ENCODE data around the gene OBP2B. TPM values are rescaled to one million over a fixed set of nuclear protein-coding genes. Genes with fewer than 3 reads are reported as not detected.
"Not testable (repeated sequence)": the region's sequence is repeated elsewhere in the genome, so short reads cannot be mapped to it uniquely, and the experiment has no call there.

Gene OBP2B
- total RNA-seq, 1 donor from 2014 or later = not detected

DNA sequence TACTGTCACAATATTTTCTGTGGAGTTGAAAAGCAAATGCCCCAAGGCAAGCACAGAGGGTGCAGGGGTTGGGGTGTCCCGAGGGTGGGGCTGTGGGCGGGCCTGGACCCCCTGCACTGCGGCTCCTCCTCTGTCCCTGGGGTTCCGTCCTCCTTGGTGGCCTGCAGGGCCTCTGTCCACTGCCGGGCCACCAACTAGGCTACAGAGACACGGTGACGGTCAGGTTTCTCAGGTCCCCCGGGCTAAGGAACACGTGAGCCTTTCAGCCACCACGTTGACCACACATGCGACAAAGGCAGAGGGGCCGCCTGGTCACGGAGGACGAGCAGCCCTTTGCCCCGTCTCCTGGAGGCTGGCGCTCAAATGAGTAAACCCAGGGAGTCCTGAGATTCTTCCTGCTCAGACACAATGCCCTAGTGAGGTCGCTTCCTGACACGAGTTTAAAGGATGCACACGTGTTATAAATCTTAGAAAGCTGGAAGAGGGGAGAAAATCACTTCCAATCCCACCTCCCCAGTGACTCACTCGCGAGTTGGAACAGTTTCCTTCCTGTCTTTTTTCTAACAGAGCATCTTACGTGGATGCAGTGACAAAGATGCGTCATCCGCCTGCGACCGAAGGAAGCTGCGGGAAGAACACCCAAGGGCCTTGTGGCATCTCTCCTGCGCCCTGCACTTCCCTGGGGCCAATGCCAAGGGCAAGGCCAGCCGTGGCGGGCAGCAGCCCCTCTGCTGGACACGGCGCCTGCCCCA, 24.8 kb upstream of the OBP2B start:
- Mint-ChIP-seq H3K27ac (no peak overlapping the region), H3K36me3 (no peaks in the 10 kb centered on the region), H3K27me3 (no peaks in the 10 kb centered on the region), H3K9me3 (no peaks in the 10 kb centered on the region), H3K4me1 (ENCODE audit: unreplicated experiment) (peaks cover 15% of the 10 kb centered on the region), H3K4me3 (no peak overlapping the region)
- TF ChIP-seq, protein P1, sequence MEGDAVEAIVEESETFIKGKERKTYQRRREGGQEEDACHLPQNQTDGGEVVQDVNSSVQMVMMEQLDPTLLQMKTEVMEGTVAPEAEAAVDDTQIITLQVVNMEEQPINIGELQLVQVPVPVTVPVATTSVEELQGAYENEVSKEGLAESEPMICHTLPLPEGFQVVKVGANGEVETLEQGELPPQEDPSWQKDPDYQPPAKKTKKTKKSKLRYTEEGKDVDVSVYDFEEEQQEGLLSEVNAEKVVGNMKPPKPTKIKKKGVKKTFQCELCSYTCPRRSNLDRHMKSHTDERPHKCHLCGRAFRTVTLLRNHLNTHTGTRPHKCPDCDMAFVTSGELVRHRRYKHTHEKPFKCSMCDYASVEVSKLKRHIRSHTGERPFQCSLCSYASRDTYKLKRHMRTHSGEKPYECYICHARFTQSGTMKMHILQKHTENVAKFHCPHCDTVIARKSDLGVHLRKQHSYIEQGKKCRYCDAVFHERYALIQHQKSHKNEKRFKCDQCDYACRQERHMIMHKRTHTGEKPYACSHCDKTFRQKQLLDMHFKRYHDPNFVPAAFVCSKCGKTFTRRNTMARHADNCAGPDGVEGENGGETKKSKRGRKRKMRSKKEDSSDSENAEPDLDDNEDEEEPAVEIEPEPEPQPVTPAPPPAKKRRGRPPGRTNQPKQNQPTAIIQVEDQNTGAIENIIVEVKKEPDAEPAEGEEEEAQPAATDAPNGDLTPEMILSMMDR (conservative IDR thresholded peaks at IDR 0.05) = no peak
- DNase-seq (ENCODE audit: extremely low spot score, unreplicated experiment) = peak; percentile 64

DNA sequence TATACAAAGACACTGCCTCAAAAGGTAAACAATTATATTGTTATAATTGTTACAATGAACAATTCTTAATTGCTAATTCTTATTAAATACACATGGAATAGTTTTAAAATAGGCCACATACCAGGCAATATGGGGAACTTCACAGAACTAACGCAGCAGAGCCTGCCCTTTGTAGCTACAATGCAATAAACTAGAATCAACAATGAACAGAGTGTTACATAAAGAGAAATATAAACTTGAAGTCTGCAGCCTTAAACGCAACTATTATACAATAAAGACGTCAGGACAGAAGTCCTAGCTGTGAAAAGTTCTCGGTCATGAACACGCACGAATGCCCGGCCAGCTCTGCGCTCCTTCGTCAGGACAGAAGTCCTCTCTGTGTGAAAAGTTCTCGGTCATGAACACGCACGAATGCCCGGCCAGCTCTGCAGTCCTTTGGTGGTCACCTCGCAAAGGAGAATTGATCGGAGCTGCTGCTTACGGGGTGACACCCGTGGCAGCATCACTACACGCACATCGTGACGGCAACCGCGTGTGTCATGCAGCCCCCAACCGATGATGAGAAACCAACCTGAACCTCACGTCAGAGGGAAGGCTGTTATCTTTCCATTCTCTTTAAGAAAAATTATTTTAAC, 23.0 kb upstream of the OBP2B start:
- H3K27me3 Mint-ChIP-seq; H3K4me3 Mint-ChIP-seq; H3K4me1 Mint-ChIP-seq (ENCODE audit: unreplicated experiment); H3K36me3 Mint-ChIP-seq; H3K27ac Mint-ChIP-seq; H3K9me3 Mint-ChIP-seq: not testable (repeated sequence)
- peak; percentile 53 for DNase-seq (ENCODE audit: extremely low spot score, unreplicated experiment)

DNA sequence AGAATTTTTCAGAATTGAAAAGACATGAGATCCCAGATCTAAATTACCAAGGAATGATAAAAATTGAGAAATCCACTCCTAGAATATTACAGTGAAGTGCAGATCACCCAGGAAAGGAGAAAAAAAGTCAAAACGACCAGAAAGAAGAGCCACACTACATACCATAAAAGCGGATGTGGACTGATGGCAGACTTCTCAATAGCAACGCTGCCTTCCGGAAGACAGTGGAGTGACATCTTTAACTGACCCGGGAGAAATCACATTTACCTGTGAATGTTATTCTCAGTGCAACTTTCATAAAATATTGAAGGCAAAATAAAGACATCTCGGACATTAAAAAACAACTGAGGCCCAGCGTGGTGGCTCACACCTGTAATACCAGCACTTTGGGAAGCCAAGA, 21.5 kb upstream of the OBP2B start:
- not testable (repeated sequence) for H3K27me3 Mint-ChIP-seq; H3K4me3 Mint-ChIP-seq; H3K27ac Mint-ChIP-seq; H3K4me1 Mint-ChIP-seq (ENCODE audit: unreplicated experiment); DNase-seq (ENCODE audit: extremely low spot score, unreplicated experiment); H3K9me3 Mint-ChIP-seq; H3K36me3 Mint-ChIP-seq

DNA sequence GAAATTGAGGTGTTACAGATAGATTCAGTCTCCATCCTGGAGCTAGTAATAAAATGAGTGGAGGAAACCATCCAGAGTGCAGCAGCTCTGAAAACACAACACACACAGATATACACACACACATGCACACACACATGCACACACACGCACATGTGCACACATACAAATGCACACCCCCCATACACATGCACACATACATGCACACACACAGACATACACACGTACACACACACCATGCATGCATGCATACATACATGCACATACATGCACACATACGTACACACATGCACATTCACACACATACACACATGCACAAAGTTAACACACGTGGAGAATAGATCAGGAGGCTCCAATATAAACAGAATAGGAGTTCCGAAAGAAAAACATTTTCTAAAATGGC, 21.0 kb upstream of the OBP2B start:
- no peak overlapping the region for H3K4me3 Mint-ChIP-seq
- no peaks in the 10 kb centered on the region for H3K36me3 Mint-ChIP-seq
- H3K27ac Mint-ChIP-seq = no peak overlapping the region
- H3K27me3 Mint-ChIP-seq = no peaks in the 10 kb centered on the region
- H3K9me3 Mint-ChIP-seq = no peaks in the 10 kb centered on the region
- DNase-seq (ENCODE audit: extremely low spot score, unreplicated experiment) = no peak
- TF ChIP-seq, protein P1 (conservative IDR thresholded peaks at IDR 0.05) = no peak
- H3K4me1 Mint-ChIP-seq (ENCODE audit: unreplicated experiment) = no peaks in the 10 kb centered on the region

DNA sequence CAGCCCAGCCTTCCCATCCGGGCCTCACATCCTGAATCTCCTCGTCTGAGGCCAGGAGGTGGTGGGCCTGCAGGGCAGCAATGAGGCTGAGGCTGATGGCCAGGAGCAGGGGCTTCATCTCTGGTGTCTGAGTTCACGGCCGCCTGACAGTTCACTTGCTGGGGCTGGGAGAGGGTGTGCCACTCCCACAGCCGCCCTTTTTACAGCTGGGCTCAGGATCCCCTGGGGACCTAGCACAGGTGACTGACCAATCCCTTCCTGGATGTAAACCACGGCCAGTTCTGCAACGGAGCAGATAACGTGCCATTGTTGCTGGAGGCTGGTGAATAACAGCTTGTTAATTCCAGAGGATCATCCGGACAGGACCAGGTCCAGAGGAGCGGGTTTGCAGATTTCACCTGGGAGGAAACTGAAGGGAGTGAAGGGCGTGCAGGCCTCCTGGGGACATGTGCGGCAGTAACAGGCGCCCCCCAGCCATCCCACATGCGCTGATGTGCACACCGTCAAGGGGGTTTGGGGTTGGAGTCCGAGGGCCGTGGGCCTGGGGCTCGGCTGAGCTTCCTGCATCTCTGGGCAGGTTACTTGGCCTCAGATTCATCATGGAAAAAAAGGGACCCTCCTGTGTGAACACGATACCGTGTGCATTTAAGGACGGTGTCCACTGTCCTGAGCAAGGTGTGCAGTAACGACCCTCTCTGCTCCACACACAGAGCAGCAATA, 19.6 kb upstream of the OBP2B start:
- not testable (repeated sequence) for H3K4me3 Mint-ChIP-seq; H3K36me3 Mint-ChIP-seq; H3K4me1 Mint-ChIP-seq (ENCODE audit: unreplicated experiment); H3K27ac Mint-ChIP-seq; H3K27me3 Mint-ChIP-seq; H3K9me3 Mint-ChIP-seq
- DNase-seq (ENCODE audit: extremely low spot score, unreplicated experiment) = peak; percentile 58

DNA sequence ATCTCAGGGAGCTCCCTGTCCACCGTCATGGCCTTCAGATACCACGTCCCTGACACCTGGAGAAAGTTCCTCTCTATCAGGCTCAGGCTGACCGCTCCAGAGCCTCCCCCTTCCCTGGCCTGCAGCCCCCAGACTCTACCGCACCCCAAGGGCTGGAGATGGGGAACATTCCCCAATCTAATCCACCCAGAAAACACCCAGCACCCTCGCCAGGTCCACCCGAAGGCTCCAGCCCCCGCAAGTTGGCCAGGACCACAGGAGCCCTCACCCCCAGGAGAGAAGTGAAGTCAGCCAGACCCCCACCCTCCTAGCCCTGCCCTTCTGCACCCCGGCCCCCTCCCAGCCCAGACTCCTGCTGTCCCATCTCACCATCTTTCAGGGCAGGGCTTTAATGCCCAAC, 18.9 kb upstream of the OBP2B start:
- not testable (repeated sequence) for H3K27ac Mint-ChIP-seq; H3K27me3 Mint-ChIP-seq; H3K4me3 Mint-ChIP-seq; DNase-seq (ENCODE audit: extremely low spot score, unreplicated experiment); H3K36me3 Mint-ChIP-seq; H3K9me3 Mint-ChIP-seq; H3K4me1 Mint-ChIP-seq (ENCODE audit: unreplicated experiment)

DNA sequence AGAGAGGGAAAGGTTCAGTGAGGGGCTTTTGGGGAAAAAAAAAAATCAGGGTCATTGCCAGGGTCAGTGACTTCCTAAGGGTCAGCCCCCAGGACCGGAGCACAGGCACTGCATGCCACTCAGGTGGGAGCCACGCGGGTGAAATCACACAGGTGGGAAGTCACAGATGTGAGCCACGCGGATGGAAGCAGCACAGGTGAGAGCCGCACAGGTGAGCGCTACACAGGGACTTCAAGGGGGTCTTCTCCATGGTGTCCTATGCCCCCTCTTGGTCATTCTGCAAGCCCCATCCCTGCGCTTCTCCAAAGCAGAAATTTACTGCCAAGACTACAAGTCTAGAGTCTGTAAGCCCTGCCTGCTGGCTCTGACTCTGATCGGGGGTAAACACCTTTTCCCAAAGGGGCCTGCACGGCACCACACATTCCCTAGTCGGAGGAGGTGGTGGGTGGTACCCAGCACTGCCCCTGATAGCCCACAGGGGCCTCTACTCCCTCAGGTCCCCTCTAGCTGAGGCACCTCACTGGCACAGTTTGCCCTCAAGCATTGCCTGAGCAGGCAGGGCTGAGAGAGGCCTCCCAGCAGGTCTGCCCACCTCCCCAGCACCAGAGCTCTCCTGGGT, 18.3 kb upstream of the OBP2B start:
- no peak overlapping the region for H3K27ac Mint-ChIP-seq

More for the DNA sequence above, 18.3 kb upstream of the OBP2B start:
- Mint-ChIP-seq H3K9me3 (no peaks in the 10 kb centered on the region), H3K4me3 (no peak overlapping the region), H3K27me3 (peaks cover 6% of the 10 kb centered on the region), H3K4me1 (ENCODE audit: unreplicated experiment) (peaks cover 9% of the 10 kb centered on the region), H3K36me3 (no peaks in the 10 kb centered on the region)
- DNase-seq (ENCODE audit: extremely low spot score, unreplicated experiment) = peak; percentile 54
- TF ChIP-seq, protein P1 (conservative IDR thresholded peaks at IDR 0.05) = no peak
